Right lobe of liver (tissue), 6 donors: ENCODE measurements around the gene GABARAPL1. TPM values are rescaled to one million over a fixed set of nuclear protein-coding genes. Genes with fewer than 3 reads are reported as not detected.
"Not testable (repeated sequence)": the region's sequence is repeated elsewhere in the genome, so short reads cannot be mapped to it uniquely, and the experiment has no call there.

ENCODE experiments used
- ATAC-seq, 4 donors: fragments of 200-7000 bp; cut with Tn5 transposase; one replicate each; pipeline ENCODE4 v1.9.1; 2020; ENCODE audit warnings: mild to moderate bottlenecking in 4 of 4, moderate library complexity in 4 of 4
- DNase-seq, 3 donors: peaks; one replicate each; pipeline ENCODE4 v3.0.0-alpha.2; 2020
- H3K27ac ChIP-seq, 3 donors: fragments of 200-600 bp; one replicate each; pipeline ENCODE4 v1.8.0; 2022
- H3K27me3 ChIP-seq, 2 donors: fragments of 200-600 bp; one replicate each; pipeline ENCODE4 v1.8.0; 2022
- H3K36me3 ChIP-seq, 4 donors: fragments of 200-600 bp; sonication (generic) in 1 of 4; one replicate each; pipeline versions ENCODE4 v1.5.1 to v1.8.0; 2017 to 2022; ENCODE audit warnings: control low read depth in 1 of 4
- H3K4me1 ChIP-seq, 4 donors: fragments of 200-600 bp; sonication (generic) in 1 of 4; one replicate each; pipeline versions ENCODE4 v1.5.1 to v1.8.0; 2017 to 2022; ENCODE audit warnings: control low read depth in 1 of 4
- H3K4me3 ChIP-seq, 3 donors: fragments of 200-600 bp; one replicate each; pipeline ENCODE4 v1.8.0; 2022
- H3K9me3 ChIP-seq, 4 donors: fragments of 200-600 bp; sonication (generic) in 1 of 4; one replicate each; pipeline versions ENCODE4 v1.5.1 to v1.8.0; 2017 to 2022; ENCODE audit warnings: control low read depth in 1 of 4
- POLR2A ChIP-seq: fragments of 450-650 bp; IDR thresholded peaks from one replicate; pipeline ENCODE4 v1.6.1; 2017; ENCODE audit warnings: antibody characterized with exemption, mild to moderate bottlenecking
- WGBS: methylation state at CpG from one replicate; pipeline ENCODE4 v1.1.6; 2018; ENCODE audit warnings: low coverage, low lambda C conversion rate; ENCODE audit not compliant: insufficient coverage; ENCODE audit errors: missing lambda C conversion rate; 5-methylcytosine and 5-hydroxymethylcytosine counted together
- intact Hi-C, 2 donors: fragments of 100-400 bp; cut with DNase I; formaldehyde crosslinking; loops; one replicate each; pipeline versions ENCODE4 v1.11.2 to v1.14.1; 2022
- total RNA-seq, 6 experiments: library from RNA; depleted of rRNA in 2 of 6; stranded (reverse); fragments of >200 nt in 2 of 6; fragmentation: NEBNext Ultra II Directional in 3 of 6; extraction: Animal tissue kit (Norgen Biotek cat#: 25700) in 3 of 6; gene quantifications; one replicate each; pipeline versions ENCODE4 v1.1.0 to v1.2.4, GENCODE V29; 2016 to 2023
- TF ChIP-seq, protein P1 (sequence below), 4 donors: fragments of 200-600 bp in 3 of 4; fragments of 450-650 bp in 1 of 4; IDR thresholded peaks; one replicate each; pipeline versions ENCODE4 v1.5.1 to v1.8.0; 2016 to 2022; ENCODE audit warnings: antibody characterized with exemption in 4 of 4, mild to moderate bottlenecking in 2 of 4
- donor health status: DM: no; HTN: yes; CAD: no.
- donor health status: DM: no; HTN: no; CAD: no.
- donor health status: DM: no; HTN: no; CAD: no.
- donor health status: DM: no; HTN: yes; CAD: no.
- donor health status: DM: no; HTN: yes; CAD: no.

Gene GABARAPL1
- total RNA-seq, 6 experiments from 2014 or later: 59.5 to 123 (median 83.4) TPM

DNA sequence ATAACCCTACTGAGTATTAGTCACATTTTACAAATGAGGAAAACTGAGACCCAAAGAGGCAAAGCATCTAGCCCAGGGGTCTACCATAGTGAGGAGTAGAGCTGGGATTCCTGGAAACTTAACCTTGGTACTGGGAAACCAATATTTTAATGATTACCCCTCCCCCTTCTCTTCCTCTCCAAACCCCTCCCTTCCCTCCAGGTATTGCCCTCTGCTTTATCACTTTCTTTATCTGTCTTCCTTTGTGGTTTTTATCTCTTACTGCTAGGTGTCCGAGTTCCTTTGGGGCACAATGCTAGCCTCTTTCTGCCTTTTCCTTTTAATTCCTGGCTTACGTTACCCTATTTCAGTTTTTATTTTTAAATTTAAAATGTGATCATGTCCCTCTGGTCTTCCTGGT is 2.8 kb downstream of the GABARAPL1 start:
- peaks cover 0 to 22% (median 0%) of the 10 kb centered on the region in 4 donors for H3K4me1 ChIP-seq
- no peaks in the 10 kb centered on the region for H3K9me3 ChIP-seq
- intact Hi-C loops: no loop called here
- whole genome bisulfite sequencing: 43% methylated on average over 2 of the region's 2 CpGs
- peak overlapping the region; percentile 61 to 78 (median 67) for H3K4me3 ChIP-seq
- no peak for TF ChIP-seq POLR2A
- TF ChIP-seq, protein P1, sequence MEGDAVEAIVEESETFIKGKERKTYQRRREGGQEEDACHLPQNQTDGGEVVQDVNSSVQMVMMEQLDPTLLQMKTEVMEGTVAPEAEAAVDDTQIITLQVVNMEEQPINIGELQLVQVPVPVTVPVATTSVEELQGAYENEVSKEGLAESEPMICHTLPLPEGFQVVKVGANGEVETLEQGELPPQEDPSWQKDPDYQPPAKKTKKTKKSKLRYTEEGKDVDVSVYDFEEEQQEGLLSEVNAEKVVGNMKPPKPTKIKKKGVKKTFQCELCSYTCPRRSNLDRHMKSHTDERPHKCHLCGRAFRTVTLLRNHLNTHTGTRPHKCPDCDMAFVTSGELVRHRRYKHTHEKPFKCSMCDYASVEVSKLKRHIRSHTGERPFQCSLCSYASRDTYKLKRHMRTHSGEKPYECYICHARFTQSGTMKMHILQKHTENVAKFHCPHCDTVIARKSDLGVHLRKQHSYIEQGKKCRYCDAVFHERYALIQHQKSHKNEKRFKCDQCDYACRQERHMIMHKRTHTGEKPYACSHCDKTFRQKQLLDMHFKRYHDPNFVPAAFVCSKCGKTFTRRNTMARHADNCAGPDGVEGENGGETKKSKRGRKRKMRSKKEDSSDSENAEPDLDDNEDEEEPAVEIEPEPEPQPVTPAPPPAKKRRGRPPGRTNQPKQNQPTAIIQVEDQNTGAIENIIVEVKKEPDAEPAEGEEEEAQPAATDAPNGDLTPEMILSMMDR (IDR thresholded peaks at IDR 0.05): no peak
- H3K36me3 ChIP-seq: peaks cover 0 to 32% (median 9%) of the 10 kb centered on the region in 4 donors
- no peak for ATAC-seq
- no peaks in the 10 kb centered on the region for H3K27me3 ChIP-seq
- DNase-seq: no peak
- H3K27ac ChIP-seq: peak overlapping the region; percentile 97 to 100 (median 100)

DNA sequence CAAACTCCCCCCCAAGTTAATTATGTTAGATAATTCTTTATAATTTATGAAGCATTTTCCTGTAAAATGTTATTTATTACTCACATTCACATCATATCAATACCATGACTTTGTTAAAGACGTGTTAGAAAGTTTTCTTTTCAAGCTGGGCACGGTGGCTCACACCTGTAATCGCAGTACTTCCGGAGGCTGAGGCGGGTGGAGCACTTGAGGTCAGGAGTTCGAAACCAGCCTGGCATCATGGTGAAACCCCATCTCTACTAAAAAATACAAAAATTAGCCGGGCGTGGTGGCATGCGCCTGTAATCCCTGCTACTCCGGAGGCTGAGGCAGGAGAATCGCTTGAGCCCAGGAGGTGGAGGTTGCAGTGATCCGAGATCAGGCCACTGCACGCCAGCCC is 3.3 kb downstream of the GABARAPL1 start:
- DNase-seq, intact Hi-C loops, H3K9me3 ChIP-seq, ATAC-seq, H3K4me3 ChIP-seq, H3K27me3 ChIP-seq: not testable (repeated sequence)
- peaks cover 0 to 37% (median 11%) of the 10 kb centered on the region in 4 donors for H3K36me3 ChIP-seq
- H3K27ac ChIP-seq: peak overlapping the region in 1 of 3 donors; percentile 100
- H3K4me1 ChIP-seq: peaks cover 0 to 26% (median 2%) of the 10 kb centered on the region in 4 donors
- WGBS: 77% methylated on average over 9 of the region's 13 CpGs

DNA sequence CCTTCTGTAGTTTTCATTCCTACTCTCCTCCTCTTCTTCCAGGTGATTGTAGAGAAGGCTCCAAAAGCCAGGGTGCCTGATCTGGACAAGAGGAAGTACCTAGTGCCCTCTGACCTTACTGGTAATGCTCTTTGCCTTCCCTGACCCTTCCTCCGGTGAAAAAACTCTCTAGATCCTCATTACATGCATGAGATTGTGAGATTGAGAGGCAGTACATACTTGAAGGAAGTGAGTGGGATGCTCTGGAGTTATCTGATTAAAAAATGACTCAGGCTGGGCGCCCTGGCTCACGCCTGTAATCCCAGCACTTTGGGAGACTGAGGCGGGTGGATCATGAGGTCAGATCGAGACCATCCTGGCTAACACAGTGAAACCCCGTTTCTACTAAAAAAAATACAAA is 5.3 kb downstream of the GABARAPL1 start:
- WGBS: 69% methylated on average over 3 of the region's 6 CpGs
- H3K27me3 ChIP-seq: no peaks in the 10 kb centered on the region
- no peak for ATAC-seq
- TF ChIP-seq POLR2A: no peak
- TF ChIP-seq, protein P1 (IDR thresholded peaks at IDR 0.05): no peak
- intact Hi-C loops: no loop called here
- no peak overlapping the region for H3K4me3 ChIP-seq
- H3K9me3 ChIP-seq: no peaks in the 10 kb centered on the region
- H3K4me1 ChIP-seq: peaks cover 0 to 26% (median 3%) of the 10 kb centered on the region in 4 donors
- H3K36me3 ChIP-seq: peaks cover 0 to 58% (median 28%) of the 10 kb centered on the region in 4 donors
- H3K27ac ChIP-seq: no peak overlapping the region
- DNase-seq: no peak

DNA sequence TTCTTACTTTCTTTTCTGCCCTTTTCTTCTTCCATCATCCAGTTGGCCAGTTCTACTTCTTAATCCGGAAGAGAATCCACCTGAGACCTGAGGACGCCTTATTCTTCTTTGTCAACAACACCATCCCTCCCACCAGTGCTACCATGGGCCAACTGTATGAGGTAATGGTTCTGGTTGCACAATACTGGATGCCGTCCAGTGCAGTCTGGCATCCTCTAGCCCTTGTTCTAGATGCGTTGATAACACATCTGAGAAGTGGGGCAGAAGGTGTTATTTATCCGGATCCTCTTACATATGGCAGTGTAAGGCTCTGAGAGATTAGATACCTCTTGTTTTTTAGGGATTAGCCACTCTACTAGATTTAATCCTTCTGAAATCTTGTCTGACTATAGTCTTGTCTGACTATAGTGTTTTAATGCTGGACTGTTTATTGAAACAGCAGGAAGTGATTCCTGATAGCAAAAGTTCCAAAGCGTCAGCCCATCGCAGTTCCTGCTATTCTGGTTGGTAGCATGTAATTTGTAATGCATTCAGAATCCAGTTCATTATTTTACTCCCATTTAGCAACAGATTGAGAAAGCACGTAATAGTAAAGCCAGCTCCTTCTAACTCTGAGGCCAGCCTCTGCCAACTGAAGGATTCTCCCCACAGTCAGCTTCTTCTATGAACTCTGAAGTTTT is 7.9 kb downstream of the GABARAPL1 start:
- WGBS: 26% methylated on average over 8 of the region's 8 CpGs
- Histone ChIP-seq H3K36me3 (peaks cover 0 to 71% (median 31%) of the 10 kb centered on the region in 4 donors), H3K9me3 (no peaks in the 10 kb centered on the region), H3K4me1 (peaks cover 0 to 19% (median 3%) of the 10 kb centered on the region in 4 donors), H3K4me3 (no peak overlapping the region), H3K27me3 (no peaks in the 10 kb centered on the region), H3K27ac (peak overlapping the region; percentile 35 to 83 (median 80))
- TF ChIP-seq, protein P1 (IDR thresholded peaks at IDR 0.05): no peak
- no peak for TF ChIP-seq POLR2A
- DNase-seq (peak; percentile 65 to 87 (median 83)), ATAC-seq (peak; percentile 89 to 99 (median 94))
- intact Hi-C loops: no loop called here

DNA sequence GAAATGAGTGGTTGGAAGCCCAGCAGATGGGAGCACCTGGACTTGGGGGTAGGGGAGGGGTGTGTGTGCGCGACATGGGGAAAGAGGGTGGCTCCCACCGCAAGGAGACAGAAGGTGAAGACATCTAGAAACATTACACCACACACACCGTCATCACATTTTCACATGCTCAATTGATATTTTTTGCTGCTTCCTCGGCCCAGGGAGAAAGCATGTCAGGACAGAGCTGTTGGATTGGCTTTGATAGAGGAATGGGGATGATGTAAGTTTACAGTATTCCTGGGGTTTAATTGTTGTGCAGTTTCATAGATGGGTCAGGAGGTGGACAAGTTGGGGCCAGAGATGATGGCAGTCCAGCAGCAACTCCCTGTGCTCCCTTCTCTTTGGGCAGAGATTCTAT is 9.2 kb downstream of the GABARAPL1 start:
- H3K27me3 ChIP-seq: no peaks in the 10 kb centered on the region
- ATAC-seq: no peak
- H3K9me3 ChIP-seq: no peaks in the 10 kb centered on the region
- no peak overlapping the region for H3K27ac ChIP-seq
- WGBS: 88% methylated on average over 3 of the region's 5 CpGs
- peaks cover 0 to 11% (median 3%) of the 10 kb centered on the region in 4 donors for H3K4me1 ChIP-seq
- no peak for DNase-seq
- intact Hi-C loops: no loop called here
- TF ChIP-seq POLR2A: no peak
- TF ChIP-seq, protein P1 (IDR thresholded peaks at IDR 0.05): no peak
- no peak overlapping the region for H3K4me3 ChIP-seq
- peaks cover 0 to 71% (median 31%) of the 10 kb centered on the region in 4 donors for H3K36me3 ChIP-seq
